ENCODE measurements around the gene PEX26. TPM values are rescaled to one million over a fixed set of nuclear protein-coding genes. Genes with fewer than 3 reads are reported as not detected.

PEX26 gene
- total and polyA plus RNA-seq, 2 experiments from 2014 or later: 5.4 to 45.5 TPM

DNA sequence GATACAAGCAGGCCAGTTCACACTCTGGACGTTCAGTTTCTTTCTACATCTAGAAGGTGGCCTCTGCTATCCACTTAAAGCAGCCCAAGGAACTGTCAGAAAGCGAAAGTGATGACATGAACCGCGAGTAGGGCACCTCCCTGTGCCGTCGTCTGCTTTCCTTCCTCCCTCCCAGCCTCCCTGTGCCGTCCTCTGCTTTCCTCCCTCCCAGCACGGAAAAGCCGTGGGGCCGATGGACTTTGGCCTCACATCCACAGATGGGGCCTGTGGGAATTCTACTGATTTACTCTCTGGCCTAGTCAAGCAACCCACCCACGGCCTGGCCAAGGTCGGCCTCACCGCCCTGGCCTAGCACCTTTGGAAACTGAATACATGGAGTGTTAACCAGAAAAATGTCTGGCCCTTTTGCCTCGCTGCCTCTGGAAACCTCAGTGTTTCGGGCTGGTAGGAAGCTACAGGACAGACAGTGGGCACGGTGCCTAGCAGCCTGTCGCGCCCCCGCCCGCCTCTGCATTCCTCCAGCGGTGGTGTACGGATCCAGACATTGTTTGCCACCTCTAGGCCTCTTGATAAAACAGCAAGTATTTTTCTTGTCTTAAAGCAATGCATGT is 14.2 kb downstream of the PEX26 start:
- Histone ChIP-seq H3K36me3 (peaks cover 4% of the 10 kb centered on the region), H3K27me3 (no peaks in the 10 kb centered on the region), H3K4me1 (ENCODE audit: low read depth) (peaks cover 4% of the 10 kb centered on the region), H3K27ac (peak overlapping the region; percentile 77), H3K9me3 (ENCODE audit: low read depth) (no peaks in the 10 kb centered on the region), H3K4me3 (no peak overlapping the region)
- peak; percentile 23 to 93 for DNase-seq (ENCODE audit: low read depth in 1 of 2, low spot score in 1 of 2)
- TF ChIP-seq CTCF (IDR thresholded peaks at IDR 0.05; ENCODE audit: low read depth, low read length): peak; percentile 21

DNA sequence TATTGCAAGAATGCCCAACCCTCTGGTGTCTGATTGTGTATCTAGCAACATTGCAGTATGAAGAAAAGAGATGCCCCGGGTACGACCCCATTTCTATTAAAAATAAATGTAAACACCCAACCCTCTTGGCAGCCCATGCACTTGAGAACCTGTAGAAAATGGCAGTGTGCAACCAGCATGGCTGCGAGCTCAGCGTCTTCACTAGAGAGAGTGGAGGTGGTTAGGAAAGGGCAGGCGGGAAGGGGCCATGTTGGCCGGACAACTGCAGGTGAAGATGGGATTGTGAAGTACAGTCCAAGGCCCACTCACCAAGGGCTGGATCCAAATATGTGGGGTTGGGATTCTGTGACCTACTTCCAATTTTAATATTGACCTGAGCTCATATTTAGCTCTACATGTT is 15.9 kb downstream of the PEX26 start:
- Histone ChIP-seq H3K9me3 (ENCODE audit: low read depth) (no peaks in the 10 kb centered on the region), H3K4me3 (no peak overlapping the region), H3K27me3 (no peaks in the 10 kb centered on the region), H3K27ac (no peak overlapping the region), H3K4me1 (ENCODE audit: low read depth) (peaks cover 4% of the 10 kb centered on the region), H3K36me3 (no peaks in the 10 kb centered on the region)
- no peak for TF ChIP-seq CTCF (IDR thresholded peaks at IDR 0.05; ENCODE audit: low read depth, low read length)
- no peak for DNase-seq (ENCODE audit: low read depth in 1 of 2, low spot score in 1 of 2)

GRCh38 chr22:18095101-18095805 is 17.5 kb downstream of the PEX26 start:
- H3K4me3 ChIP-seq: no peak overlapping the region
- no peak overlapping the region for H3K27ac ChIP-seq
- no peaks in the 10 kb centered on the region for H3K36me3 ChIP-seq
- no peak for DNase-seq (ENCODE audit: low read depth in 1 of 2, low spot score in 1 of 2)
- H3K9me3 ChIP-seq (ENCODE audit: low read depth): no peaks in the 10 kb centered on the region
- H3K4me1 ChIP-seq (ENCODE audit: low read depth): peaks cover 4% of the 10 kb centered on the region
- no peaks in the 10 kb centered on the region for H3K27me3 ChIP-seq
- no peak for TF ChIP-seq CTCF (IDR thresholded peaks at IDR 0.05; ENCODE audit: low read depth, low read length)

DNA sequence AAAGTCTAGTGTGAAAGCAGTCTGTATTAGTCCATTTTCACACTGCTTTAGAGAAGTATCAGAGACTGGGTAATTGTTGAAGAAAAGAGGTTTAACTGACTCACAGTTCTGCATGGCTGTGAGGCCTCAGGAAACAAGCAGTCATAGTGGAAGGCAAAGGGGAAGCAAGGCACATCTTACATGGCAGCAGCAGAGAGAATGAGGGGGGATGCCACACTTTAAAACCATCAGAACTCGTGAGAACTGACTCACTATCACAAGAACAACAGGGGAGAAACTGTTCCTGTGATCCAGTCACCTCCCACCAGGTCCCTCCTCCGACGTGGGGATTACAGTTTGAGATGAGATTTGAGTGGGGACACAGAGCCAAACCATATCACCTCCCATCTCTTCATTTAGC is 19.0 kb downstream of the PEX26 start:
- Histone ChIP-seq H3K27ac (no peak overlapping the region), H3K4me1 (ENCODE audit: low read depth) (peaks cover 4% of the 10 kb centered on the region), H3K4me3 (no peak overlapping the region), H3K36me3 (no peaks in the 10 kb centered on the region), H3K27me3 (no peaks in the 10 kb centered on the region), H3K9me3 (ENCODE audit: low read depth) (no peaks in the 10 kb centered on the region)
- TF ChIP-seq CTCF (IDR thresholded peaks at IDR 0.05; ENCODE audit: low read depth, low read length): no peak
- DNase-seq (ENCODE audit: low read depth in 1 of 2, low spot score in 1 of 2): no peak

- Histone ChIP-seq H3K27ac (no peak overlapping the region), H3K36me3 (no peaks in the 10 kb centered on the region), H3K4me1 (ENCODE audit: low read depth) (no peaks in the 10 kb centered on the region), H3K9me3 (ENCODE audit: low read depth) (no peaks in the 10 kb centered on the region), H3K27me3 (no peaks in the 10 kb centered on the region), H3K4me3 (no peak overlapping the region)
- DNase-seq (ENCODE audit: low read depth in 1 of 2, low spot score in 1 of 2): no peak
- no peak for TF ChIP-seq CTCF (IDR thresholded peaks at IDR 0.05; ENCODE audit: low read depth, low read length)
These were observed 23.0 kb downstream of the PEX26 start for GRCh38 chr22:18100781-18101180.

All from cardiac muscle cell (in vitro differentiated cells and primary cell).